ENCODE data around the gene JPT1. TPM values are rescaled to one million over a fixed set of nuclear protein-coding genes. Genes with fewer than 3 reads are reported as not detected.

Gene JPT1
- total and polyA plus RNA-seq, 2 experiments from 2014 or later: 278 to 903 TPM

DNA sequence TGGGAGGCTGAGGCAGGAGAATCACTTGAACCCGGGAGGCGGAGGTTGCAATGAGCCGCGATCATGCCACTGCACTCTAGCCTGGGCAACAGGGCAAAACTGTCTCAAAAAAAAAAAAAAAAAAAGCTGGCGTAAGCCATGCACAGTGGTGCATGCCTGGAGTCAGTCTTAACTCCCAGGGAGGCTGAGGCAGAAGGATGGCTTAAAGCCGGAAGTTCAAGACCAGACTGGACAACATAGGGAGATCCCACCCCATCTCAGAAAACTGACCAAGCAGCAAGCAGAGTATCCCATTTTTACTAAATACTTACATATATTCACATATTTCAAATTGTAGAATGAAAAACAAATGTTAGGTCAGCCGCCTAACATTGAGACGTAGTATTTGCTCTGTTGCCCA, 27.4 kb downstream of the JPT1 start:
- Mint-ChIP-seq H3K27ac (no peak overlapping the region), H3K36me3 (ENCODE audit: low read depth) (peaks cover 17% of the 10 kb centered on the region)

More for the DNA sequence above, 27.4 kb downstream of the JPT1 start:
- H3K36me3 ChIP-seq (ENCODE audit: insufficient read depth): no peaks in the 10 kb centered on the region
- H3K4me2 ChIP-seq: no peak overlapping the region
- ATAC-seq (no peak), DNase-seq (ENCODE audit: low spot score) (no peak)
- Mint-ChIP-seq H3K4me1 (peaks cover 11% of the 10 kb centered on the region), H3K4me3 (no peak overlapping the region), H3K27me3 (ENCODE audit: insufficient read depth, low read depth, poor library complexity) (peaks cover 15% of the 10 kb centered on the region), H3K9me3 (no peaks in the 10 kb centered on the region; the same call in 2 of the 3 replicates)
- H2AFZ ChIP-seq: no peak overlapping the region
- H3K79me2 ChIP-seq (replicated peaks; ENCODE audit: insufficient read depth): peaks cover 7% of the 10 kb centered on the region
- H3K4me1 ChIP-seq (ENCODE audit: insufficient read depth): peaks cover 10% of the 10 kb centered on the region
- no peak overlapping the region for H3K27ac ChIP-seq (ENCODE audit: low read depth)
- H3K4me3 ChIP-seq: no peak overlapping the region
- H3K27me3 ChIP-seq (ENCODE audit: insufficient read depth): no peaks in the 10 kb centered on the region
- H4K20me1 ChIP-seq (replicated peaks; ENCODE audit: insufficient read depth): peaks cover 4% of the 10 kb centered on the region; the same call in 1 of the 2 replicates
- peaks cover 27% of the 10 kb centered on the region for H3F3A ChIP-seq (replicated peaks; ENCODE audit: low read depth)
- H3K9me2 ChIP-seq (ENCODE audit: insufficient read depth): 0 out of 2 replicates have a peak, but pooled peaks cover 4% of the 10 kb centered on the region
- no peak for TF ChIP-seq ZNF331 (CRISPR knock-in tag; IDR thresholded peaks at IDR 0.05; ENCODE audit: low read depth)
- TF ChIP-seq EZH2 (IDR thresholded peaks at IDR 0.05; ENCODE audit: low read depth, unreplicated experiment): no peak
- TF ChIP-seq, protein P1, sequence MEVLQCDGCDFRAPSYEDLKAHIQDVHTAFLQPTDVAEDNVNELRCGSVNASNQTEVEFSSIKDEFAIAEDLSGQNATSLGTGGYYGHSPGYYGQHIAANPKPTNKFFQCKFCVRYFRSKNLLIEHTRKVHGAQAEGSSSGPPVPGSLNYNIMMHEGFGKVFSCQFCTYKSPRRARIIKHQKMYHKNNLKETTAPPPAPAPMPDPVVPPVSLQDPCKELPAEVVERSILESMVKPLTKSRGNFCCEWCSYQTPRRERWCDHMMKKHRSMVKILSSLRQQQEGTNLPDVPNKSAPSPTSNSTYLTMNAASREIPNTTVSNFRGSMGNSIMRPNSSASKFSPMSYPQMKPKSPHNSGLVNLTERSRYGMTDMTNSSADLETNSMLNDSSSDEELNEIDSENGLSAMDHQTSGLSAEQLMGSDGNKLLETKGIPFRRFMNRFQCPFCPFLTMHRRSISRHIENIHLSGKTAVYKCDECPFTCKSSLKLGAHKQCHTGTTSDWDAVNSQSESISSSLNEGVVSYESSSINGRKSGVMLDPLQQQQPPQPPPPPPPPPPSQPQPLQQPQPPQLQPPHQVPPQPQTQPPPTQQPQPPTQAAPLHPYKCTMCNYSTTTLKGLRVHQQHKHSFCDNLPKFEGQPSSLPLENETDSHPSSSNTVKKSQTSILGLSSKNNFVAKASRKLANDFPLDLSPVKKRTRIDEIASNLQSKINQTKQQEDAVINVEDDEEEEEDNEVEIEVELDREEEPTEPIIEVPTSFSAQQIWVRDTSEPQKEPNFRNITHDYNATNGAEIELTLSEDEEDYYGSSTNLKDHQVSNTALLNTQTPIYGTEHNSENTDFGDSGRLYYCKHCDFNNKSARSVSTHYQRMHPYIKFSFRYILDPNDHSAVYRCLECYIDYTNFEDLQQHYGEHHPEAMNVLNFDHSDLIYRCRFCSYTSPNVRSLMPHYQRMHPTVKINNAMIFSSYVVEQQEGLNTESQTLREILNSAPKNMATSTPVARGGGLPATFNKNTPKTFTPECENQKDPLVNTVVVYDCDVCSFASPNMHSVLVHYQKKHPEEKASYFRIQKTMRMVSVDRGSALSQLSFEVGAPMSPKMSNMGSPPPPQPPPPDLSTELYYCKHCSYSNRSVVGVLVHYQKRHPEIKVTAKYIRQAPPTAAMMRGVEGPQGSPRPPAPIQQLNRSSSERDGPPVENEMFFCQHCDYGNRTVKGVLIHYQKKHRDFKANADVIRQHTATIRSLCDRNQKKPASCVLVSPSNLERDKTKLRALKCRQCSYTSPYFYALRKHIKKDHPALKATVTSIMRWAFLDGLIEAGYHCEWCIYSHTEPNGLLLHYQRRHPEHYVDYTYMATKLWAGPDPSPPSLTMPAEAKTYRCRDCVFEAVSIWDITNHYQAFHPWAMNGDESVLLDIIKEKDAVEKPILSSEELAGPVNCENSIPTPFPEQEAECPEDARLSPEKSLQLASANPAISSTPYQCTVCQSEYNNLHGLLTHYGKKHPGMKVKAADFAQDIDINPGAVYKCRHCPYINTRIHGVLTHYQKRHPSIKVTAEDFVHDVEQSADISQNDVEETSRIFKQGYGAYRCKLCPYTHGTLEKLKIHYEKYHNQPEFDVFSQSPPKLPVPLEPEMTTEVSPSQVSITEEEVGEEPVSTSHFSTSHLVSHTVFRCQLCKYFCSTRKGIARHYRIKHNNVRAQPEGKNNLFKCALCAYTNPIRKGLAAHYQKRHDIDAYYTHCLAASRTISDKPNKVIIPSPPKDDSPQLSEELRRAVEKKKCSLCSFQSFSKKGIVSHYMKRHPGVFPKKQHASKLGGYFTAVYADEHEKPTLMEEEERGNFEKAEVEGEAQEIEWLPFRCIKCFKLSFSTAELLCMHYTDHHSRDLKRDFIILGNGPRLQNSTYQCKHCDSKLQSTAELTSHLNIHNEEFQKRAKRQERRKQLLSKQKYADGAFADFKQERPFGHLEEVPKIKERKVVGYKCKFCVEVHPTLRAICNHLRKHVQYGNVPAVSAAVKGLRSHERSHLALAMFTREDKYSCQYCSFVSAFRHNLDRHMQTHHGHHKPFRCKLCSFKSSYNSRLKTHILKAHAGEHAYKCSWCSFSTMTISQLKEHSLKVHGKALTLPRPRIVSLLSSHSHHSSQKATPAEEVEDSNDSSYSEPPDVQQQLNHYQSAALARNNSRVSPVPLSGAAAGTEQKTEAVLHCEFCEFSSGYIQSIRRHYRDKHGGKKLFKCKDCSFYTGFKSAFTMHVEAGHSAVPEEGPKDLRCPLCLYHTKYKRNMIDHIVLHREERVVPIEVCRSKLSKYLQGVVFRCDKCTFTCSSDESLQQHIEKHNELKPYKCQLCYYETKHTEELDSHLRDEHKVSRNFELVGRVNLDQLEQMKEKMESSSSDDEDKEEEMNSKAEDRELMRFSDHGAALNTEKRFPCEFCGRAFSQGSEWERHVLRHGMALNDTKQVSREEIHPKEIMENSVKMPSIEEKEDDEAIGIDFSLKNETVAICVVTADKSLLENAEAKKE (CRISPR knock-in tag; IDR thresholded peaks at IDR 0.05): no peak
- no peak for TF ChIP-seq STAT1 (IDR thresholded peaks at IDR 0.05; ENCODE audit: unreplicated experiment)
- TF ChIP-seq, protein P2, sequence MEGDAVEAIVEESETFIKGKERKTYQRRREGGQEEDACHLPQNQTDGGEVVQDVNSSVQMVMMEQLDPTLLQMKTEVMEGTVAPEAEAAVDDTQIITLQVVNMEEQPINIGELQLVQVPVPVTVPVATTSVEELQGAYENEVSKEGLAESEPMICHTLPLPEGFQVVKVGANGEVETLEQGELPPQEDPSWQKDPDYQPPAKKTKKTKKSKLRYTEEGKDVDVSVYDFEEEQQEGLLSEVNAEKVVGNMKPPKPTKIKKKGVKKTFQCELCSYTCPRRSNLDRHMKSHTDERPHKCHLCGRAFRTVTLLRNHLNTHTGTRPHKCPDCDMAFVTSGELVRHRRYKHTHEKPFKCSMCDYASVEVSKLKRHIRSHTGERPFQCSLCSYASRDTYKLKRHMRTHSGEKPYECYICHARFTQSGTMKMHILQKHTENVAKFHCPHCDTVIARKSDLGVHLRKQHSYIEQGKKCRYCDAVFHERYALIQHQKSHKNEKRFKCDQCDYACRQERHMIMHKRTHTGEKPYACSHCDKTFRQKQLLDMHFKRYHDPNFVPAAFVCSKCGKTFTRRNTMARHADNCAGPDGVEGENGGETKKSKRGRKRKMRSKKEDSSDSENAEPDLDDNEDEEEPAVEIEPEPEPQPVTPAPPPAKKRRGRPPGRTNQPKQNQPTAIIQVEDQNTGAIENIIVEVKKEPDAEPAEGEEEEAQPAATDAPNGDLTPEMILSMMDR (conservative IDR thresholded peaks at IDR 0.05; ENCODE audit: low read depth in 2 of 2): no peak
- no peak for TF ChIP-seq POLR2AphosphoS5 (IDR thresholded peaks at IDR 0.05; ENCODE audit: low read depth)
- TF ChIP-seq, protein P3, sequence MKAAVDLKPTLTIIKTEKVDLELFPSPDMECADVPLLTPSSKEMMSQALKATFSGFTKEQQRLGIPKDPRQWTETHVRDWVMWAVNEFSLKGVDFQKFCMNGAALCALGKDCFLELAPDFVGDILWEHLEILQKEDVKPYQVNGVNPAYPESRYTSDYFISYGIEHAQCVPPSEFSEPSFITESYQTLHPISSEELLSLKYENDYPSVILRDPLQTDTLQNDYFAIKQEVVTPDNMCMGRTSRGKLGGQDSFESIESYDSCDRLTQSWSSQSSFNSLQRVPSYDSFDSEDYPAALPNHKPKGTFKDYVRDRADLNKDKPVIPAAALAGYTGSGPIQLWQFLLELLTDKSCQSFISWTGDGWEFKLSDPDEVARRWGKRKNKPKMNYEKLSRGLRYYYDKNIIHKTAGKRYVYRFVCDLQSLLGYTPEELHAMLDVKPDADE (IDR thresholded peaks at IDR 0.05): no peak
- no peak for TF ChIP-seq ZNF114 (CRISPR knock-in tag; IDR thresholded peaks at IDR 0.05)
- TF ChIP-seq, protein P4, sequence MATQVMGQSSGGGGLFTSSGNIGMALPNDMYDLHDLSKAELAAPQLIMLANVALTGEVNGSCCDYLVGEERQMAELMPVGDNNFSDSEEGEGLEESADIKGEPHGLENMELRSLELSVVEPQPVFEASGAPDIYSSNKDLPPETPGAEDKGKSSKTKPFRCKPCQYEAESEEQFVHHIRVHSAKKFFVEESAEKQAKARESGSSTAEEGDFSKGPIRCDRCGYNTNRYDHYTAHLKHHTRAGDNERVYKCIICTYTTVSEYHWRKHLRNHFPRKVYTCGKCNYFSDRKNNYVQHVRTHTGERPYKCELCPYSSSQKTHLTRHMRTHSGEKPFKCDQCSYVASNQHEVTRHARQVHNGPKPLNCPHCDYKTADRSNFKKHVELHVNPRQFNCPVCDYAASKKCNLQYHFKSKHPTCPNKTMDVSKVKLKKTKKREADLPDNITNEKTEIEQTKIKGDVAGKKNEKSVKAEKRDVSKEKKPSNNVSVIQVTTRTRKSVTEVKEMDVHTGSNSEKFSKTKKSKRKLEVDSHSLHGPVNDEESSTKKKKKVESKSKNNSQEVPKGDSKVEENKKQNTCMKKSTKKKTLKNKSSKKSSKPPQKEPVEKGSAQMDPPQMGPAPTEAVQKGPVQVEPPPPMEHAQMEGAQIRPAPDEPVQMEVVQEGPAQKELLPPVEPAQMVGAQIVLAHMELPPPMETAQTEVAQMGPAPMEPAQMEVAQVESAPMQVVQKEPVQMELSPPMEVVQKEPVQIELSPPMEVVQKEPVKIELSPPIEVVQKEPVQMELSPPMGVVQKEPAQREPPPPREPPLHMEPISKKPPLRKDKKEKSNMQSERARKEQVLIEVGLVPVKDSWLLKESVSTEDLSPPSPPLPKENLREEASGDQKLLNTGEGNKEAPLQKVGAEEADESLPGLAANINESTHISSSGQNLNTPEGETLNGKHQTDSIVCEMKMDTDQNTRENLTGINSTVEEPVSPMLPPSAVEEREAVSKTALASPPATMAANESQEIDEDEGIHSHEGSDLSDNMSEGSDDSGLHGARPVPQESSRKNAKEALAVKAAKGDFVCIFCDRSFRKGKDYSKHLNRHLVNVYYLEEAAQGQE (IDR thresholded peaks at IDR 0.05; ENCODE audit: unreplicated experiment): no peak
- no peak for TF ChIP-seq CREB1 (CRISPR knock-in tag; IDR thresholded peaks at IDR 0.05; ENCODE audit: low read depth)
- TF ChIP-seq JUNB (IDR thresholded peaks at IDR 0.05; ENCODE audit: unreplicated experiment): no peak
- TF ChIP-seq NANOG (IDR thresholded peaks at IDR 0.05; ENCODE audit: borderline replicate concordance): no peak
- no peak for TF ChIP-seq EZH2phosphoT487 (IDR thresholded peaks at IDR 0.05; ENCODE audit: unreplicated experiment)
